SU-DHL-6 (cell line): ENCODE results near the gene SAP25.

Source experiments
- CTCF ChIP-seq: fragments of 200-600 bp; sonication (generic); IDR thresholded peaks from one replicate; pipeline ENCODE4 v1.5.1; 2017; ENCODE audit warnings: antibody characterized with exemption, mild to moderate bottlenecking, low read length, moderate library complexity; ENCODE audit not compliant: insufficient read depth, poor library complexity, severe bottlenecking
- EZH2phosphoT487 ChIP-seq: fragments of 200-600 bp; sonication (generic), shearing (Covaris generic); conservative IDR thresholded peaks from 2 replicates; pipeline ENCODE4 v1.6.1; 2018; ENCODE audit warnings: mild to moderate bottlenecking, antibody characterized with exemption, low read length, moderate library complexity, mixed read lengths

DNA sequence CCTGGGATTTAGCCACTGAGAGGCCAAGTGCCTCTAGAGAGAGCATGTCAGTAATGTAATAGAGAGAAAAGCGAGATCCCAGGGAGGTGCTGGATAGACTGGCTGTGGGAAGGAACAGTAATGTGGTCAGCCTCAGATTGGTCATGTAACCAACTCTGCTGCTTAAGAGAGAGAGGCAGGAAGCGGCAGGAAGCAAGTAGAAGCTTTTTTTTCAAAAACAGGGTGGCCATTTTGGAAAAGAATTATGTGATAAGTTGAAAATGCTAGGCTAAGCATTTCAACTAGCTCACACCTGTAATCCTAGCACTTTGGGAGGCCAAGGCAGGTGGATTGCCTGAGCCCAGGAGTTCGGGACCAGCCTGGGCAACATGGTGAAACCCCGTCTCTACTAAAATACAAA lies 24.7 kb upstream of the SAP25 start:
- no peak for TF ChIP-seq CTCF
- no peak for TF ChIP-seq EZH2phosphoT487
